ENCODE results near the gene CDH26. TPM values are rescaled to one million over a fixed set of nuclear protein-coding genes. Genes with fewer than 3 reads are reported as not detected.

The CDH26 gene
- polyA plus RNA-seq, 1 donor (not counting 4 experiments of a cell fraction or from before 2014, with no cell fraction given) = 1.1 TPM

GRCh38 chr20:59996108-59996507 lies 37.9 kb downstream of the CDH26 start:
- no peaks in the 10 kb centered on the region for H3K27me3 ChIP-seq (ENCODE audit: control insufficient read depth, extremely low read depth, insufficient read depth, low read length)
- no peak for TF ChIP-seq EZH2 (IDR thresholded peaks at IDR 0.05; ENCODE audit: low read length)
- no peak for TF ChIP-seq CTCF (optimal IDR thresholded peaks at IDR 0.05 in 1 of 3, IDR thresholded peaks at IDR 0.05 in 1 of 3, conservative IDR thresholded peaks at IDR 0.05 in 1 of 3; ENCODE audit: extremely low read depth in 1 of 3, insufficient read depth in 2 of 3, low read length in 3 of 3)

GRCh38 chr20:59997896-59998295 lies 39.7 kb downstream of the CDH26 start:
- peaks cover 2% of the 10 kb centered on the region for H3K9me1 ChIP-seq (ENCODE audit: control insufficient read depth, extremely low read depth, insufficient read depth, low read length)
- no peaks in the 10 kb centered on the region for H4K20me1 ChIP-seq (ENCODE audit: control insufficient read depth, extremely low read depth, insufficient read depth, low read length)
- no peaks in the 10 kb centered on the region for H3K79me2 ChIP-seq (ENCODE audit: control insufficient read depth, insufficient read depth, low read length)
- dilution Hi-C loops (cut with MboI; ENCODE audit: extremely low pct_ligation_motif_present, low sequenced_read_pairs) = no loop called here
- H3K27ac ChIP-seq (ENCODE audit: control insufficient read depth, insufficient read depth, low read length) = no peak overlapping the region
- TF ChIP-seq CTCF (optimal IDR thresholded peaks at IDR 0.05 in 1 of 3, IDR thresholded peaks at IDR 0.05 in 1 of 3, conservative IDR thresholded peaks at IDR 0.05 in 1 of 3; ENCODE audit: extremely low read depth in 1 of 3, insufficient read depth in 2 of 3, low read length in 3 of 3) (no peak), EZH2 (IDR thresholded peaks at IDR 0.05; ENCODE audit: low read length) (no peak)
- peaks cover 22% of the 10 kb centered on the region for H3K4me1 ChIP-seq (ENCODE audit: control insufficient read depth, extremely low read depth, insufficient read depth, low read length)
- H3K4me3 ChIP-seq (ENCODE audit: control insufficient read depth in 2 of 3, extremely low read depth in 1 of 3, insufficient read depth in 2 of 3, low read depth in 1 of 3, low read length in 3 of 3) = no peak overlapping the region
- DNase-seq (ENCODE audit: low read depth, low spot score) = no peak
- no peak overlapping the region for H3K4me2 ChIP-seq (ENCODE audit: control insufficient read depth, extremely low read depth, insufficient read depth, low read depth, low read length)
- H3K9ac ChIP-seq (ENCODE audit: control insufficient read depth, extremely low read depth, insufficient read depth, low read length) = no peak overlapping the region
- H3K36me3 ChIP-seq (ENCODE audit: control insufficient read depth in 2 of 2, extremely low read depth in 1 of 2, insufficient read depth in 2 of 2, low read length in 2 of 2) = no peaks in the 10 kb centered on the region
- H2AFZ ChIP-seq (ENCODE audit: control insufficient read depth, low read length) = no peak overlapping the region
- no peak for FAIRE-seq
- H3K27me3 ChIP-seq (ENCODE audit: control insufficient read depth, extremely low read depth, insufficient read depth, low read length) = no peaks in the 10 kb centered on the region
- H3K9me3 ChIP-seq (ENCODE audit: control insufficient read depth, low read depth, low read length) = no peaks in the 10 kb centered on the region

More at GRCh38 chr20:59996108-59996507, 37.9 kb downstream of the CDH26 start:
- Histone ChIP-seq H4K20me1 (ENCODE audit: control insufficient read depth, extremely low read depth, insufficient read depth, low read length) (no peaks in the 10 kb centered on the region), H3K79me2 (ENCODE audit: control insufficient read depth, insufficient read depth, low read length) (no peaks in the 10 kb centered on the region), H3K4me3 (ENCODE audit: control insufficient read depth in 2 of 3, extremely low read depth in 1 of 3, insufficient read depth in 2 of 3, low read depth in 1 of 3, low read length in 3 of 3) (no peak overlapping the region), H3K36me3 (ENCODE audit: control insufficient read depth in 2 of 2, extremely low read depth in 1 of 2, insufficient read depth in 2 of 2, low read length in 2 of 2) (no peaks in the 10 kb centered on the region), H3K9me1 (ENCODE audit: control insufficient read depth, extremely low read depth, insufficient read depth, low read length) (peaks cover 2% of the 10 kb centered on the region), H2AFZ (ENCODE audit: control insufficient read depth, low read length) (no peak overlapping the region), H3K9ac (ENCODE audit: control insufficient read depth, extremely low read depth, insufficient read depth, low read length) (no peak overlapping the region), H3K27ac (ENCODE audit: control insufficient read depth, insufficient read depth, low read length) (no peak overlapping the region), H3K9me3 (ENCODE audit: control insufficient read depth, low read depth, low read length) (no peaks in the 10 kb centered on the region), H3K4me2 (ENCODE audit: control insufficient read depth, extremely low read depth, insufficient read depth, low read depth, low read length) (no peak overlapping the region), H3K4me1 (ENCODE audit: control insufficient read depth, extremely low read depth, insufficient read depth, low read length) (peaks cover 27% of the 10 kb centered on the region)
- dilution Hi-C loops (cut with MboI; ENCODE audit: extremely low pct_ligation_motif_present, low sequenced_read_pairs) = no loop called here
- FAIRE-seq = no peak
- no peak for DNase-seq (ENCODE audit: low read depth, low spot score)

Measured in keratinocyte (primary cell).